ENCODE data around the gene ARHGAP27.

- no peak for TF ChIP-seq ZFP30 (CRISPR knock-in tag; IDR thresholded peaks at IDR 0.05)
- TF ChIP-seq BACH2 (CRISPR knock-in tag; IDR thresholded peaks at IDR 0.05; ENCODE audit: borderline replicate concordance), result no peak
These were observed 46.5 kb downstream of the ARHGAP27 start for GRCh38 chr17:45386178-45386577.
